DLD1 (cell line): ENCODE data around the gene TSPAN1.

Experiments
- in situ Hi-C: cut with HindIII; loops from 2 replicates; pipeline ENCODE4 v1.10.0; 2017; ENCODE audit warnings: low sequenced_read_pairs

Gene TSPAN1

DNA sequence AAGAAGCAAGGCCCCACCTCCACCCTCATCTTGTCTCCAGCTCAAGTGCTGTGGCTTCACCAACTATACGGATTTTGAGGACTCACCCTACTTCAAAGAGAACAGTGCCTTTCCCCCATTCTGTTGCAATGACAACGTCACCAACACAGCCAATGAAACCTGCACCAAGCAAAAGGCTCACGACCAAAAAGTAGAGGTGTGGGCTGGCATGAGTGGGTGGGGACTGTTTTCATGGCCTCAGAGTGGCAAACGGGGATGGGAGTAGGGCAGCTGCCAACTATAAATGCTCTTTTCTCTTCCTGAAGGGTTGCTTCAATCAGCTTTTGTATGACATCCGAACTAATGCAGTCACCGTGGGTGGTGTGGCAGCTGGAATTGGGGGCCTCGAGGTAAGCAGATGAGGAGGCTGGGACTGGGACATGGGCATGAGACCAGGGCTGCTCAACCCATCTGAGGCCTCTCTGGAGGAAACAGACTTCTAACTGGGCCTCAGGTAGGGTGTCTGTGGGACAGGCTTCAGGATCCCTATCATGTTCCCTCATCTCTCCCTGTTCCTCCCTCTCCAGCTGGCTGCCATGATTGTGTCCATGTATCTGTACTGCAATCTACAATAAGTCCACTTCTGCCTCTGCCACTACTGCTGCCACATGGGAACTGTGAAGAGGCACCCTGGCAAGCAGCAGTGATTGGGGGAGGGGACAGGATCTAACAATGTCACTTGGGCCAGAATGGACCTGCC lies 10.2 kb downstream of the TSPAN1 start:
- in situ Hi-C loops: loop anchor here (25.0 kb wide), 1 partner anchor 148 kb away; no protein-coding TSS in a partner anchor

DNA sequence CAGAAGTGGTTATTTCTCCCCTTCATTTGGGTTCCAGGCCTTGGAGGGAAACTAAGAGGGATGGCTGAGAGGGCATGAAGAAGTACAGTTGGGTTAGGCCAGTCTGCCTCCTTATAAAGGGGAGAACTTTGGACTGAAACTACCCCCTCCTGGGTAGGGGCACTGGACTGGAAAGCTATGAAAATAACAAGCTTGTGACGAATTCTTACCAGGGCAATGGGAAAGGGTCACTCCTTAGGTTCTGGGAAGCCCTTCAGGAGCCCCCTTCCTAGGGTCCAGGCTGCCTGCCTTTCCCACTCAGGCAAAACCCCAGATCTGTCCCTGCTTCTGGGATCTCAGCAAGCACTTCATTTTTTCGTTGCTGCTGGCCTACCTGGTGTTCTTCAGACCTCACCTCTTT lies 11.2 kb downstream of the TSPAN1 start:
- in situ Hi-C loops: loop anchor here (25.0 kb wide), 1 partner anchor 149 kb away; no protein-coding TSS in a partner anchor

DNA sequence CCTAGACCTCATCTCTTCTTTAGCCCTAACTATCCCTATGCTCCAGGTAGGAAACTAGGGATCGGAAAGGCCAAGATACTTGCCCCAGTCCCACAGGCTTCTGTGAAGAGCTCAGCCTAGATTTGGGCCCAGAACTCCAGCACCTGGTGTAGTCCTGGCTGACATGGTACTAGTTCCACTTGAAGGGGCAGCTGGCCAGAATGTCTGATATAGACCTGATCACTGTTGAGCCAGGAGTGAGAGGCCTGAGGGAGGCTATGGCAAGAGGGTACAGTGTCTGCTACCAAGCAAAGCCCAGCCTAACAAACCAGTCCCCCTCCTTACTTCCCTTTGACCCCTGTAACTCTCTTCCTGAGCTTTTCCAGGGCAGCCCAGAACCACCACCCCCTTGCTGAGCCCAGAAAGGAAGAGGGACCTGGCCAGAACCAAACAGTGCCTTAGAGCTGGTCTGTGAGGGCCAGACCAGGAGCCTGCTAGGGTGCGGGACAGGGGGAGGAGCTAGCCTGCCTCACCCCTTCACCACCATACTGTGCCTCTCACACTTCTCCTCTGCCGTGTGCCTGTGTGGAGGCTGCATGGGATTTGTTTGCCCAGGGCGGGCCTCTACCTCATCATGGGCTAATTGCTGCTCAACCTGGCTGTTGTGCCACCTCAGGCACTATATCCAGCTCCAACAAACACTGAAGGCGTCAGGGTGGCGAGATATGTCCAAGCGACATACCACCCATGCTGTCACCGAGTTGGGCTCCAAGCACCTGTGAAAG lies 12.4 kb downstream of the TSPAN1 start:
- in situ Hi-C loops: loop anchor here (25.0 kb wide), 1 partner anchor 150 kb away; no protein-coding TSS in a partner anchor

DNA sequence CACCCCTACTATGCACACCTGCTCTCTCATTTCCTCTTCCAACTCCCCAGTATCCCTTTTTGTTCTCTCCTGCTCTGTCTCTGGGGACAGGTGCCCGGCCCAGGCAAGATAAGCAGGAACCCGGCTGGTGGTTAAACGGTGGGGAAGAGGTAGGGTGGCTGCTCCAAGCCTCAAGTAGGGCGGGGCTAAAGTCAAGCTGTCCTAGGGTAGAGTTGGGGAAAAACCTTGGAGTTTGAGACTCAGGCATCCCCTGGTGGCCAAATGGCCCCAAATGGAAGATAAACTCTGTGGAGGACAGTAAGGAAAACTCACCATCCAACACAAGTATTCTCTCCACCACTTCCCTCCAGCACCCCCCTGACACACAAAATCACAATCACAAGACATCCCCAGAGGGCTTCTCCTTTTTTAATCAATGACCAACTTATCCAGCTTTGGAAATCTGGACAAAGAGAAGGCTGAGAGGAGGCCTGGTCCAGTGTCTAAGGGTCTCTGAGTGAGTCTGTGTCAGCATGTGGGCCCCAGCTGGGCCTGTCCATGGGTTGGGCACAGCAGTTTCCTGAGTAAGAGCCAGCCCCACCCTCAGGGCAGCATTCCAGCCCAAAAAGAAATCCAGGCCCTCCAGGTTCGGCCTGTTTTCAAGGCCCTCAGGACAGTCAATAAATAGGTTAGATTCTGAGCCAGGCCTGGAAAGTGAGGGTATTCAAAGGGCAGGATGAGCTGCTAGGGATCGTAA lies 13.6 kb downstream of the TSPAN1 start:
- in situ Hi-C loops: loop anchor here (25.0 kb wide), 1 partner anchor 151 kb away; no protein-coding TSS in a partner anchor

DNA sequence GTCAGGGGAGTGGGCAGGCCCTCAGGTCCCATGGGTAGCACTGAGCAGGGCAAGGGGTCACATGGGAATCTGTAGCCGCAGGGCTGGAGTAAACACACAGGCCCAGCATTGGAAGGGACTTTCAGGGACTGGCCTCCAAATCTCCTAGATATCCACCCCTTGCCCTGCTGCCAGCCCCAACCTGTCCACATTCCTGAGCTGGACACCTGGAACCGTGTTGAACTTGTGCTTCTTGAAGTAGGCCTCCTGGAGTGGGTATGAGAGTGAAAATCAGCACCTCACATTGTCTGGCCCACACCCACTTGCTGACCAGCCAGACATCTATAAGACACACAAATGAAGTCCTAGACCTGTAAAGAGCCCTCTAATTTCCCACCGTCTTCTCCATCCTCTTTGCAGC lies 15.7 kb downstream of the TSPAN1 start:
- in situ Hi-C loops: loop anchor here (25.0 kb wide), 1 partner anchor 153 kb away; no protein-coding TSS in a partner anchor

DNA sequence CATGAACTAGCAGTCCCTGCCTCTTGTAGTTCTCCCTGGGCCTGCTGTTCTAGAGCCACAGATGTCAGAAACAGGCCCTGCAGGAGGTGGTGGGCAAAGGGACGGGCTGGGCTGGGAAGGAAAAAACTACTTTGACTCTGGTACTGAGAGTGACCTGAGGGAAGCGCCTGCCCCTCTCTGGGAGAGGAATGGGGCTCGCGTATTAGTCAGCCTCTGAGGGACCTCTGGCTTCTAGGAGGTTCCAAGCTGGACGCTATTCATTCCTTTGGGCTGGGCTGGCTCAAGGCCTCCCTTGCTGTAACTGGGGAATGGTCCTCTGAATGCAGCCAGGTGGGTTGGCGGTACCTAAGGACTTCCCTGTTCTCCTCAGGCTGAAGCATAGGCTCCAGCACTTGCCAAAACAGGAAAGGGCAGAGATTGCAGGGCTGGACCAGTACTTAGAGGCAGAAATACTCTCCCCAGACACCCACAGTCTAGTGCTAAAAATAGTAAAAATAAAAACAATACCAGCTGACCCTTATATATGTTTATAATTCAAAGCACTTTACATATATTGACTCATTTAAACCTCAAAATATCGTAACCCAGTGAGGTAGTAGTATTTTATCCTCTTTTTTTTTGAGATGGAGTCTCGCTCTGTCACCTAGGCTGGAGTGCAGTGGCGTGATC lies 16.3 kb downstream of the TSPAN1 start:
- in situ Hi-C loops: loop anchor here (25.0 kb wide), 1 partner anchor 154 kb away; no protein-coding TSS in a partner anchor

DNA sequence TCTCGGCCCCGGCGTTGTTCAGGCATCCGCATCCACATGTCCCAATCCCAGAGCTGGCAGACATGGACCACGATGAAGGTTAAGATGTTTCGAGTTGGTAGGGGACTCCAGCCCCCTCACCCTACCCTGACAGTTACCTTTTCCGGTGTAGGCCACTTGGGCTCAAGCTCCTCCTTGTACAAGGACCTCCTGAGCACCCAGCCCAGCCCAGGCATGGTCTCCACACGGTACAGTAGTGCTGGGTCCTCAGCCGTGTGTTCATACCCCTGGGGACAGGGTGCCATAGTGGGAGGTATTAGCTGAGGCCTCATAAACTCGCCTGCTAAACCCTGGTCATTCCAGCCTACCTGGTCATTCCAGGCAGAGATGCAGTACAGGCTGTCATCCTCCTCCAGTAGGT lies 17.3 kb downstream of the TSPAN1 start:
- in situ Hi-C loops: loop anchor here (25.0 kb wide), 1 partner anchor 155 kb away; no protein-coding TSS in a partner anchor

DNA sequence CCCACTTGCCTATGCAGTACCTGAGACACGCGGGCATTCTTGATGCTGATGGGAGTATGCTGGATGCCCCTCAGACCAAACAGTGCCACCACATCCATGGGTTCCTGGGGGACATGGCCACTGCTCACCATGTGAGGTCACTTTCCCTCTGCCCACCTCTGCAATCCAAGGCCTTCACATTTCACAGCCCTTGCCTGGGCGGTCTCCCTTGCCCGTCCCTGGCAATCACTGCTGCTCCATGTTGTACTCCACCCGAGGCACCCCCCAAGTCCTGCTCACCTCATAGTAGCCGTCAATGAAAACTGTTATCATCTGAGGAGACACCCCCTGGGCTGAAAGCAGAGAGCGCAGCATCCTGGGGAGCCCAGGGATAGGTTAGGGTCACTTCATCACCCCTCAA lies 18.4 kb downstream of the TSPAN1 start:
- in situ Hi-C loops: loop anchor here (25.0 kb wide), 1 partner anchor 156 kb away; no protein-coding TSS in a partner anchor

DNA sequence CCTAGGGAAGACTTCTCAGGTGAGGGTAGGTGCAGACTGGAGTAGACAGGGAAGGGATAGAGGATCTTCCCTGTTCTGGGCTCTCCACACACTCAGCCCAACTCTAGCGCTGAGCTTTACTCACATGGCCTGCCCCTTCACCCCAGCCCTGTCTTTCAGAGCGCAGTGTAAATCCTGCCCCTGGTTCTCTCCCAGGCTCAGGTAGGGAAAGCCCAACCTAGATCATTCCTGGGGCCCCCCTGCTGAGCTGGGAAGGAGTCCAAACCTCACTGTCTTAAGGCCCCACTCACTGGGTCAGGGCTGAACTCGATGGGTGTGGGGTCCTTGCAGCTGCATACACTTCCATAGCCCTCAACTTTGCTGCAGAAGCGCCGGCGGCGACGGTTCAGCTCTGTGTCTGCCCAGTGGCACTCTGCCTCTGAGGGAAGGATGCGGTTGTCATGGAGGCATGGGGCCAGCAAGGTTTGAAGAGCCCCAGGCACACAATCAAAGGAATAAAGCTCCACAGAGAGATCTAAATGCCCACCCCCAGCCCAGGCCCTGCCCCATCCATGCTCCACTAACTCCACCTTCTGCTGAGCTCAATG lies 19.2 kb downstream of the TSPAN1 start:
- in situ Hi-C loops: loop anchor here (25.0 kb wide), 1 partner anchor 157 kb away; no protein-coding TSS in a partner anchor

DNA sequence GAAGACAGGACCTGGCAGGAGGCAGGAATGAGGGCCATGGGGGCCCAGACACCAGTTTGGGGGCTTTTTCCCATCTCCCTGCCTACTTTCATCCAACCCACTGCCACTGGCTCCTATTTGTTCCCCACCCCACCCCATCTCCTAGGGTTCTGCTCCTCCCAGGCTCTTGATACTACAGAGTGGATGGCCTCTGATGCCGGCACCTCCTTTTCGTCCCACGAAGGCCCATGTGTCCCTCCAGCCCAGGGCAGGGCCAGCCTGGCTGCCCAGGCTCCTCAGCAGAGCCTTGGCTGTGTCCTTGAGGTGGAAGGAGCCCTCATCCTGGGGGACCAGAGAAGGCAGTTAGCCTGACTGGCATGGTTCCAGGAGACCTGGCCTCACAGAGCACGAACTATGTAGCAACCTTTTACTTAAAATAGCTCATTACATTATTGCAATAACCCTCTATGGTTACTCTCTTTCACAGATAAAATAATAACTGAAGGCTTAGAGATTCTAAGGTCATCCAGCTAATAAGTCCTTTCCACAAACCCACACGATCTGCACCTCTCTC lies 19.8 kb downstream of the TSPAN1 start:
- in situ Hi-C loops: loop anchor here (25.0 kb wide), 1 partner anchor 157 kb away; no protein-coding TSS in a partner anchor

DNA sequence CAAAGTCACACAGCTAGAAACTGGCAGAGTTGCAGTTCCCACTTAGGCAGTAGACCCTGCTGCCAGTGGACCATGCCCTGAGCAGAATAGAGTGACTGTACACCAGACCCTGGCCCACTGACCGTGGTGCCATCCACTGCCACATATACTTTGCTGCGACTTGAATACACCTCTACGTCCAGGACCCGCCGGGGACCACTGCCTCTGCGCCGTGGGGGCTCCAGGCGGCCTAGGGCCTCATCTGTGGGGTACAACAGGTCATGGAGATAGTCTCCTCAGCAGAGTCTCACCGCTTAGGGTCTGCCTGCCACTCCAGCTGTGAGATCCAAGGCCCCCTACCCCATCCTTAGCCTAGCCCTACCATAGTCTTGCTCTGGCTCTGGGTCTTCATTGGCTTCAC lies 21.7 kb downstream of the TSPAN1 start:
- in situ Hi-C loops: loop anchor here (25.0 kb wide), 1 partner anchor 159 kb away; no protein-coding TSS in a partner anchor

DNA sequence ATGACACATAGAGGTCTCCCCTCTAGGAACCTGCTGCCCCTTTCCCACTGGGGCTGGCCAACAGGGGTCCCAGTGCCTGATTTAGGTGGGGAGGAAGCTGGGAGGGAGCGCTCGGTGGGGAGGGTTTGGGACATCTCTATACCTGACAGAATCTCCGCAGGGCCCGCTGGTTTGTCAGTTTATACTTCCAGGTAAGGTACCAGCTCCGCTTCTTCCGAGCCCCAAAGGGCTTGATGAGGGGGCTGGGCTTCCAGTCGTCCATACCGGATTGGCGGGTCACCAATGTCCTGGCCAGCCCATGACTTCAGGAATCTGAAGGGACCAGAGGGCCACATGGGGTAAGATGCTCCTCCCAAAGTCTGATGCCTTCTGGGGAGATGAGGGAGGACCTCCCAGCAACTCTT lies 22.7 kb downstream of the TSPAN1 start:
- in situ Hi-C loops: loop anchor here (25.0 kb wide), 1 partner anchor 160 kb away; no protein-coding TSS in a partner anchor

DNA sequence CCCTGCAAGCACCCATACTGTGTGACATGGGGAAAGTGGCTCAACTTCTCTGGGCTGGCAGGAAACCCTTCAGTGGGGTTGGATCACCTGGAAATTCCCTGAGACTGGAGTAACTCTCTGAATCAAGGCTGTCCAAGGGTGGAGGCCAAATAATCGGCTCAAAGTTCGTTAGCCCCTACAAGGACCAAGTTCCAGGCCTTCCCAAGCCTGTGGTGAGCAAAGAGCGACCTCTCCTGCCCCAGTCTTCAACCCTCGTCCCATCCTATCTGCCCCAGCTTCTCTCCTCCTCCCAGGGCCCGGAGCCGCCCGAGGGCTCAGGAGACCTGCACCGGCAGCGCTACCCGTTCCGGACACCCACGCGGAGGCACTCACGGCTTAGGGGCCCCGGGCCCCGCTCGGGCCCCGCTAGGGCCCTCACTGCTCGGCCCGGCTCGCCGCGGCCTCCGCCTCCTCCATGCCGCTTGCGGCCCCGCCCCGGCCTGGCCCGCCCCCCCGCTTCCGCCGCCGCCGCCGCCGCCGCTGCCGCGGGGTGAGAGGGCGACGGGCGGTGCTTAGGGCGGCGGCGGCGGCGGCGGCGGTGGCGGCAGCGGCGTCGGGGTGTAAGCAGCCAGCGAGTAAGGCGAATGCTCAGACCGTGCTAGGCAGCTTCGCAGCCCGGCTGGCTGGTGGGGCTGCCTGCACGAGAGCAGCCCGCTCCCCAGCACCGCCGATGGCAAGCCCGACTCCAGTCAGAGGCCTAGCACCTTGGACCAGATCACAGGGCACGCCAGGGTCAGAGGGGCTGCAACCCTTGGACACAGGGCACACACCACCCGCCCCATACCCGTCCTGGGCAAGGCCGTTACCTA lies 23.3 kb downstream of the TSPAN1 start, which contains the start of gene POMGNT1:
Gene POMGNT1 (minus strand): TSS at position 471 of the 848 bp plus-strand sequence. CDS start 613 bp downstream, outside the sequence.
- in situ Hi-C loops: loop anchor here (25.0 kb wide), 1 partner anchor 161 kb away; no protein-coding TSS in a partner anchor

DNA sequence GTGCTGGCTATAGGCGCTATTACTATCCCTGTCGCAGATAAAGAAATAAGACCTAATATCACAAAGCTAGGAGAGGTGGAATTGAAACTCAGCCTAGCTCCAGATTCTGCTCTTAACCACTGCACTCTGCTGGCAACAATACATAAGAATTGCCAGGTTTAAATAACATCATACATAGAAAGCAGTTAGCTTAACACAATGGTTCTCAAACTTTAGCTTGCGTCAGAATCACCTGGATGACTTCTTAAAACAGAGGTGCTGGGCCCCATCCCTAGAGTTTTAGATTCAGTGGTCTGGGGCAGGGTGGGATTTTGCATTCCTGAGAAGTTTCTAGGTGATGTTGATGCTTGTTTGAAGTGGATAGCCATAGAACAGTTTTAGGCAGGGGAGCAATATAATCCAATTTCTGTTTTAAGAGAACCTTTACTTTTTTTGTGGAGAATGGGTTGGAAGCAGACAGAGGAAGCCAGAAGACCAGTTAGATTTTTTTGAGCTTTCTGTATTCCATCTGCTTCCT lies 24.4 kb downstream of the TSPAN1 start:
- in situ Hi-C loops: loop anchor here (25.0 kb wide), 1 partner anchor 162 kb away; no protein-coding TSS in a partner anchor

DNA sequence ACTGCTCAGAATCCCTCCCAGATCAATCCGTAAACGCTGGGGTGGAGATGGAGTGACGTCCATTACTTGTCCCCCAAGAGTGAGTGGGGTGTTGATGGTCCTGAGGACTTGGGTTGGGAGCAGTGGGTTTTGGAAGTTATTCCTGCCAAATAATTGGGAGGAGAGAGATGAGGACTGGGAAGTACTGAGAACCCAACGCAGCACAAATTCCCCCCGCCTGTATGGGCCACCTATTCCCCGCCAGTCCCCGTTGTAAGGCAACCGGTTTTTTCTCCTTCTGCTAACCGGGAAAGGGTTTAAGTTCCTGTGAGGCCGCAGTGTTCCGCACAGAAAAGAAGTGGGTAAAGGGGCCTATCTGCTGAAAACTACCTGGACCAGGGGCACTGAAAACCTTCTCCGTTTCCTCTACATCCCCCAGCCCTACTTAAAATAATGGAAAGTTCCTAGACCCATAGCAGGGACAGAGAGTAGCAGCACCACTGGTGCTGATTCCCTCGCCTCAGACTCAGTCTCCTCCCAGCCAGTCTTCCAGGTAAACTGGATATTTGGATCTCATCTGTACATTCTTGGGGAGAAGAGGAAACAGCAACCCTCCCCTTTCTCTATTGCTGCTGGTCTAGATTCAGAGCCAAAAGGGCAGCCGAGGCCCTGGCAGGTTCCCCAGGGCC lies 29.0 kb downstream of the TSPAN1 start:
- in situ Hi-C loops: no loop called here

DNA sequence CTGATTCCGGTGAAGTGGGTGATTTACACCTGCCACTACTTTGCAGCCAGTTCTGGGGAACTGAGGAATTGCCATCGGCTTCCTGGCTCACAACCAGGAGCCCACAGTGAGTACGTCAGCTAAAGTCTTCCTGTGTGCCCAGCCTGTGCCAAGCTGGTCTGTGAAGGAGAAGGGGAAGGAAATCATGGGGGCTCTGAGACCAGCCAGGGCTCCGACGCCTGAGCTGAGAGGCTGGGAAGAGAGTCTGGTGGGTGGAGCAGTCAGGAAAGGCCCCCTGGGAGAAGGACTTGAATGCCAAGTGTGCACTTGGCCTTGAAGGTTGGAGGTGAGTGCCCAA lies 29.5 kb downstream of the TSPAN1 start:
- in situ Hi-C loops: no loop called here

DNA sequence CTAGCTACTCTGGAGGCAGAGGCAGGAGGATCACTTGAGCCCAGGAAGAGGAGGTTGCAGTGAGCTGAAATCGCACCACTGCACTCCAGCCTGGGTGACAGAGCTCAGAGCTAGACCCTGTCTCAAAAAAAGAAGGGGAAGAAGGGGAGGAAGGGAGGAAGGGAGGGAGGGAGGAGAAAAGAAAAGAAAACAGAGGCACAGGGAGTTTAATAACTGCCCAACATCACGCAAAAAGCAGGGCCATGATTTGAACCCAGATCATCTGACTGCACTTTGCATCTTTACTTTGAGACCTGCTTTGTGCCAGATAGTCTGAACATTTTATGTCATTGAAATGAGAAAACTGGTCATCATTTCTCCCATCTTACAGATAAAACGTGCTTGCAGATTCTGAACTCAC lies 30.3 kb downstream of the TSPAN1 start:
- in situ Hi-C loops: no loop called here

DNA sequence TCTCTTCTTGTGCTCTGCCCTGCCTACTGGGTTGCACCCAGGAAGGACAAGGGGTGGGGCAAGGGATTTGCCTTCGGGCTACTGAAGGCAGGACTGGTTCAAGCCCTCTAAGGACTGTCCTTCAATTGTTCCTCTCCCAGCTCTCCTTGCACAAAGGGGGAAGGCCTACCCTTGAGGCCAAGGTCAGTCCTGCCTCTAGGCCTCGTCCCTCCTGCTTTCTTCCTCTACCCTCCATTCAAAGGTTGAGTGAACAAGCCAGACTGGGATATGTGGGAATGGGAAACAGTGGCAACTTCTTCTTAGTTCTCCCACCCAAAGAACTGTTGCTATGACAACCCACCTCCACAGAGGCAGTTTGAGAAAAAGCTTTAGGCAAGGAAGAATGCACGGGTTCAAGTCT lies 30.9 kb downstream of the TSPAN1 start:
- in situ Hi-C loops: no loop called here
